Panc1 (cell line): Measurements from ENCODE around the gene MACO1. TPM values are rescaled to one million over a fixed set of nuclear protein-coding genes. Genes with fewer than 3 reads are reported as not detected.

ENCODE experiments used
- ATAC-seq: fragments of 200-7000 bp; cut with Tn5 transposase; 2 replicates; pipeline ENCODE4 v1.9.1; 2020; ENCODE audit warnings: mild to moderate bottlenecking, moderate library complexity
- BruUV-seq: library from RNA; stranded (reverse); fragments of 400-500 nt; replicated peaks from 2 replicates; lab custom pipeline; 2021; lab: Mats Ljungman, UMichigan
- CTCF ChIA-PET: fragments of 300-600 bp; sonication (Branson Sonifier 250); formaldehyde crosslinking; loops from one replicate; lab custom pipeline; 2022; ENCODE audit warnings: antibody characterized with exemption; lab: Charles Lee
- POLR2A ChIA-PET: fragments of 300-600 bp; sonication (Branson Sonifier 250); formaldehyde crosslinking; loops from one replicate; lab custom pipeline; 2022; ENCODE audit warnings: antibody characterized with exemption; lab: Charles Lee
- DNase-seq: peaks from one replicate; pipeline ENCODE4 v3.0.0-alpha.2; 2010; ENCODE audit warnings: low read depth, low spot score
- H3K27ac ChIP-seq: 2 replicates; pipeline ENCODE4 v1.5.1; 2011; ENCODE audit warnings: mild to moderate bottlenecking, low read length, inconsistent platforms
- H3K27me3 ChIP-seq: fragments of 200-500 bp; sonication (Bioruptor generic); 2 replicates; pipeline ENCODE4 v1.6.0; 2014; ENCODE audit warnings: low read length, inconsistent platforms; ENCODE audit not compliant: control insufficient read depth, insufficient read depth
- H3K36me3 ChIP-seq: fragments of 200-500 bp; sonication (Bioruptor generic); 2 replicates; pipeline ENCODE4 v1.5.1; 2014; ENCODE audit warnings: inconsistent platforms, mild to moderate bottlenecking, low read length, moderate library complexity; ENCODE audit not compliant: control insufficient read depth, insufficient read depth
- H3K4me1 ChIP-seq: 2 replicates; pipeline ENCODE4 v1.5.1; 2011; ENCODE audit warnings: inconsistent platforms, mild to moderate bottlenecking, low read length, moderate library complexity; ENCODE audit not compliant: control insufficient read depth, insufficient read depth
- H3K4me3 ChIP-seq, 2 experiments: 2 replicates each; pipeline ENCODE4 v1.5.1; 2011 to 2012; ENCODE audit warnings: low read depth in 2 of 2, low read length in 2 of 2, mild to moderate bottlenecking in 2 of 2, inconsistent platforms in 1 of 2, moderate library complexity in 1 of 2
- H3K9me3 ChIP-seq: fragments of 200-500 bp; sonication (Bioruptor generic); 2 replicates; pipeline ENCODE4 v1.5.1; 2014; ENCODE audit warnings: low read depth, mild to moderate bottlenecking, inconsistent platforms, low read length, moderate library complexity; ENCODE audit not compliant: control insufficient read depth, insufficient read depth
- CTCF ChIP-seq: fragments of 450-650 bp; IDR thresholded peaks from 2 replicates; pipeline ENCODE4 v1.5.1; 2017; ENCODE audit warnings: mild to moderate bottlenecking
- POLR2AphosphoS5 ChIP-seq: IDR thresholded peaks from 2 replicates; pipeline ENCODE4 v1.6.1; 2012; ENCODE audit warnings: mild to moderate bottlenecking, low read depth, low read length, moderate library complexity
- SIN3A ChIP-seq: IDR thresholded peaks from 2 replicates; pipeline ENCODE4 v1.6.1; 2012; ENCODE audit warnings: low read depth, mild to moderate bottlenecking, low read length, moderate library complexity, borderline replicate concordance; ENCODE audit not compliant: insufficient read depth
- TCF7L2 ChIP-seq: IDR thresholded peaks from 2 replicates; pipeline ENCODE4 v1.6.1; 2011; ENCODE audit warnings: mild to moderate bottlenecking, low read depth, low read length, inconsistent platforms
- in situ Hi-C: cut with HindIII; loops from 2 replicates; pipeline ENCODE4 v1.10.0; 2016; ENCODE audit warnings: low sequenced_read_pairs, low pct_unique_long_range_greater_than_20kb
- intact Hi-C: fragments of 100-400 bp; cut with micrococcal nuclease; formaldehyde crosslinking; loops from one replicate; pipeline ENCODE4 v1.10.0; 2022; ENCODE audit not compliant: unreplicated experiment
- total RNA-seq: library from RNA; stranded (reverse); gene quantifications from one replicate; pipeline ENCODE4 v1.2.1, GENCODE V29; 2021; ENCODE audit not compliant: unreplicated experiment
- TF ChIP-seq, protein P1 (sequence below), 2 experiments: IDR thresholded peaks; 2 replicates each; pipeline ENCODE4 v1.6.1; 2011 to 2012; ENCODE audit warnings: low read depth in 2 of 2, control low read depth in 1 of 2, low read length in 1 of 2, mild to moderate bottlenecking in 1 of 2, moderate library complexity in 1 of 2; ENCODE audit not compliant: insufficient read depth in 1 of 2

MACO1 gene
- total RNA-seq, 1 experiment from 2014 or later = 16.5 TPM

DNA sequence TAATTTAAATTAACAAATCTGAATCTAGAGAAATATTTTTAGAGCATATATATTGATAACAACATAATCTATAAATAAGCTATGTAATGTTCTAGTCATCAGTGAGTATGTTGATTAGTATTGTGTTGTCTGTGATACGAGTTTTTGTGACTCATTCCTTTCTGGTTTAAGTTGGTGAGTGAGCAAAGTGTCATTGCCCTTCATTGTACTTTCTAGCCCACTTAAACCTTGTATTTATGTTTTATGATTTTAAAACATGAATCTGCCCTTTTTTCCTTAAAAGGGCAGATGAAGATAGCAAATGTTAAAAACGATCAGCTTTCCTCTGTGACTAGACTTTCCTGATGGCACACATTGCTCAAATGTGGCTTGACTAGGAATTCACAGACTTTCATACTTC is 38.5 kb downstream of the MACO1 start:
- POLR2A ChIA-PET = interaction anchor here (0.6 kb wide), 1 partner anchor 845 kb away, joined by 4 read pairs; no protein-coding TSS in a partner anchor
- Histone ChIP-seq H3K27ac (no peak overlapping the region), H3K4me3 (no peak overlapping the region), H3K36me3 (no peaks in the 10 kb centered on the region), H3K4me1 (no peaks in the 10 kb centered on the region), H3K9me3 (no peaks in the 10 kb centered on the region), H3K27me3 (no peaks in the 10 kb centered on the region)
- ATAC-seq = no peak
- in situ Hi-C loops (no loop called here), intact Hi-C loops (no loop called here)
- DNase-seq = no peak
- BruUV-seq = no TSS peak
- no peak for TF ChIP-seq TCF7L2
- CTCF ChIA-PET = no interaction called here

DNA sequence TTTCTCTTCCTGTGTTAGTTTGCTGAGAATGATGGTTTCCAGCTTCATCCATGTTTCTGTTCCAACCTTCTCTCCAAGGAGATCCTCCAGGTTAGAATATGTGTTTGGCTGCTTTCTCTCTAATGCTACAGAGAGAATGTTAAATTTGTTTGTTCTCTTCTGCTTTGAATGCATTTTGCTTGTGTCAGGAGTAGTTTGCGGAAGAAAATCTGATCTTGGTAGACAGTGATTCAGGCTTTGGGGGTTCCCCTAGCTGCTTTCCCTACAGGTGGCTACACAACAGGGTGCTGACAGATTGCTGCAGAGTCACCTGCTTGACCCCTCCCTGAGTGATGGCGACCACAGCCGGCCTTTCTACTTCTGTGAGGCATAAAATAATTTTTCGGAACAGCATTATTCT is 41.8 kb downstream of the MACO1 start:
- CTCF ChIA-PET = no interaction called here

More for the DNA sequence above, 41.8 kb downstream of the MACO1 start:
- Histone ChIP-seq H3K36me3 (no peaks in the 10 kb centered on the region), H3K27me3 (no peaks in the 10 kb centered on the region), H3K4me1 (no peaks in the 10 kb centered on the region), H3K4me3 (no peak overlapping the region), H3K27ac (no peak overlapping the region), H3K9me3 (no peaks in the 10 kb centered on the region)
- BruUV-seq = no TSS peak
- DNase-seq = no peak
- intact Hi-C loops = no loop called here
- ATAC-seq = no peak
- in situ Hi-C loops = no loop called here
- POLR2A ChIA-PET = no interaction called here
- TF ChIP-seq SIN3A (no peak), CTCF (no peak), TCF7L2 (no peak), POLR2AphosphoS5 (no peak)
- TF ChIP-seq, protein P1, sequence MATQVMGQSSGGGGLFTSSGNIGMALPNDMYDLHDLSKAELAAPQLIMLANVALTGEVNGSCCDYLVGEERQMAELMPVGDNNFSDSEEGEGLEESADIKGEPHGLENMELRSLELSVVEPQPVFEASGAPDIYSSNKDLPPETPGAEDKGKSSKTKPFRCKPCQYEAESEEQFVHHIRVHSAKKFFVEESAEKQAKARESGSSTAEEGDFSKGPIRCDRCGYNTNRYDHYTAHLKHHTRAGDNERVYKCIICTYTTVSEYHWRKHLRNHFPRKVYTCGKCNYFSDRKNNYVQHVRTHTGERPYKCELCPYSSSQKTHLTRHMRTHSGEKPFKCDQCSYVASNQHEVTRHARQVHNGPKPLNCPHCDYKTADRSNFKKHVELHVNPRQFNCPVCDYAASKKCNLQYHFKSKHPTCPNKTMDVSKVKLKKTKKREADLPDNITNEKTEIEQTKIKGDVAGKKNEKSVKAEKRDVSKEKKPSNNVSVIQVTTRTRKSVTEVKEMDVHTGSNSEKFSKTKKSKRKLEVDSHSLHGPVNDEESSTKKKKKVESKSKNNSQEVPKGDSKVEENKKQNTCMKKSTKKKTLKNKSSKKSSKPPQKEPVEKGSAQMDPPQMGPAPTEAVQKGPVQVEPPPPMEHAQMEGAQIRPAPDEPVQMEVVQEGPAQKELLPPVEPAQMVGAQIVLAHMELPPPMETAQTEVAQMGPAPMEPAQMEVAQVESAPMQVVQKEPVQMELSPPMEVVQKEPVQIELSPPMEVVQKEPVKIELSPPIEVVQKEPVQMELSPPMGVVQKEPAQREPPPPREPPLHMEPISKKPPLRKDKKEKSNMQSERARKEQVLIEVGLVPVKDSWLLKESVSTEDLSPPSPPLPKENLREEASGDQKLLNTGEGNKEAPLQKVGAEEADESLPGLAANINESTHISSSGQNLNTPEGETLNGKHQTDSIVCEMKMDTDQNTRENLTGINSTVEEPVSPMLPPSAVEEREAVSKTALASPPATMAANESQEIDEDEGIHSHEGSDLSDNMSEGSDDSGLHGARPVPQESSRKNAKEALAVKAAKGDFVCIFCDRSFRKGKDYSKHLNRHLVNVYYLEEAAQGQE (IDR thresholded peaks at IDR 0.05; ENCODE audit: insufficient read depth in 1 of 2, low read depth in 2 of 2, low read length in 1 of 2) = no peak
